Subcutaneous adipose tissue (tissue), 4 donors: Measurements from ENCODE around the gene HOXA2. TPM values are rescaled to one million over a fixed set of nuclear protein-coding genes. Genes with fewer than 3 reads are reported as not detected.

ENCODE experiments used
- total RNA-seq, 4 donors: library from RNA; depleted of rRNA; stranded (reverse); fragments of >200 nt; gene quantifications; one replicate each; pipeline ENCODE4 v1.1.0, GENCODE V29; 2016
- TF ChIP-seq, protein P1 (sequence below): fragments of 450-650 bp; IDR thresholded peaks from one replicate; pipeline ENCODE4 v1.5.1; 2016; ENCODE audit warnings: low read depth, mild to moderate bottlenecking, control low read depth, antibody characterized with exemption, moderate library complexity

HOXA2 gene
- total RNA-seq, 4 donors from 2014 or later: 0.51 to 1.7 (median 0.88) TPM; not detected in 1

GRCh38 chr7:27100694-27101170 lies 1.8 kb downstream of the HOXA2 start:
- TF ChIP-seq, protein P1, sequence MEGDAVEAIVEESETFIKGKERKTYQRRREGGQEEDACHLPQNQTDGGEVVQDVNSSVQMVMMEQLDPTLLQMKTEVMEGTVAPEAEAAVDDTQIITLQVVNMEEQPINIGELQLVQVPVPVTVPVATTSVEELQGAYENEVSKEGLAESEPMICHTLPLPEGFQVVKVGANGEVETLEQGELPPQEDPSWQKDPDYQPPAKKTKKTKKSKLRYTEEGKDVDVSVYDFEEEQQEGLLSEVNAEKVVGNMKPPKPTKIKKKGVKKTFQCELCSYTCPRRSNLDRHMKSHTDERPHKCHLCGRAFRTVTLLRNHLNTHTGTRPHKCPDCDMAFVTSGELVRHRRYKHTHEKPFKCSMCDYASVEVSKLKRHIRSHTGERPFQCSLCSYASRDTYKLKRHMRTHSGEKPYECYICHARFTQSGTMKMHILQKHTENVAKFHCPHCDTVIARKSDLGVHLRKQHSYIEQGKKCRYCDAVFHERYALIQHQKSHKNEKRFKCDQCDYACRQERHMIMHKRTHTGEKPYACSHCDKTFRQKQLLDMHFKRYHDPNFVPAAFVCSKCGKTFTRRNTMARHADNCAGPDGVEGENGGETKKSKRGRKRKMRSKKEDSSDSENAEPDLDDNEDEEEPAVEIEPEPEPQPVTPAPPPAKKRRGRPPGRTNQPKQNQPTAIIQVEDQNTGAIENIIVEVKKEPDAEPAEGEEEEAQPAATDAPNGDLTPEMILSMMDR: no peak

DNA sequence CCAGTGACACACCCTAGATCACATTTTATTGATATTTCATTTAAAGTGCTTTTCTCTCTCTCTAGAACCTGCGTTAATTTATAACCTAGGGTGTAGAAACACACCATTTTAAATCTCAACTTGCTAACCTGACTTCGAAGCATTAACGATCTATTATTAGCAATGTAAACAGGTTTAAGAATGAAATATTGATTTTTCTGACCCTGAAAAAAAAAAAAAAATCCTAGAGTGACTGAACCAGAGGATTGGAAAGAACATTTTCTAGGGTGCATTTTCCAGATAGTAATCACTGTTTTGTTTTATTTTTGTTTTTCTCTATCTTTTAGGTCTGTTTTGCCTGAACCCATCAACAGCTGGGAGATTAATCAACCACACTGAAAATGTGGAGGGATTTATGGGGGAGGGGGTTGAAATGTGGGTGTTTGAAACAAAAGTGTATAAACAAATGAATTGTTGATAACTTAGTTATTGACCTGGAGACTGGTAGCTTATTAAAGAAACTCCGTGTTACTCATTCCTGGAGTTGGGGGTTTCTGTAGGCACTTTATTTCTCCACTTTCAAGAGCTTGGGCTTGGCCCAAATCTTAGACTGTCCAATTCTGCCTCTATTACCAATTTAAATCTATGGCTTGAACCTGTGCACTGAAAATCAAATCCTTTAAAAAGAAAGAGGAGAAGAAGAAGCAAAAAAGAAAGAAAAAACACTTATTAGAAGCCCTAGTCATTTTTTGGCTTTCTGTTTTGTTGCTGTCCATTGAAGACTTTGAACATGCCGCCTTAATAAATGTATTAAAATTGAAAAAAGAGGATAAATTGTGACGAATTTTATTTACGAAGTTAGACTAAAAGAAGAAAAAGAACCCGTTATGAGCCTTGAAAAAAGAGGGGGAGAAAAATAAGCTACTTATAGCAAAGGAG lies 2.8 kb downstream of the HOXA2 start:
- TF ChIP-seq, protein P1: no peak

DNA sequence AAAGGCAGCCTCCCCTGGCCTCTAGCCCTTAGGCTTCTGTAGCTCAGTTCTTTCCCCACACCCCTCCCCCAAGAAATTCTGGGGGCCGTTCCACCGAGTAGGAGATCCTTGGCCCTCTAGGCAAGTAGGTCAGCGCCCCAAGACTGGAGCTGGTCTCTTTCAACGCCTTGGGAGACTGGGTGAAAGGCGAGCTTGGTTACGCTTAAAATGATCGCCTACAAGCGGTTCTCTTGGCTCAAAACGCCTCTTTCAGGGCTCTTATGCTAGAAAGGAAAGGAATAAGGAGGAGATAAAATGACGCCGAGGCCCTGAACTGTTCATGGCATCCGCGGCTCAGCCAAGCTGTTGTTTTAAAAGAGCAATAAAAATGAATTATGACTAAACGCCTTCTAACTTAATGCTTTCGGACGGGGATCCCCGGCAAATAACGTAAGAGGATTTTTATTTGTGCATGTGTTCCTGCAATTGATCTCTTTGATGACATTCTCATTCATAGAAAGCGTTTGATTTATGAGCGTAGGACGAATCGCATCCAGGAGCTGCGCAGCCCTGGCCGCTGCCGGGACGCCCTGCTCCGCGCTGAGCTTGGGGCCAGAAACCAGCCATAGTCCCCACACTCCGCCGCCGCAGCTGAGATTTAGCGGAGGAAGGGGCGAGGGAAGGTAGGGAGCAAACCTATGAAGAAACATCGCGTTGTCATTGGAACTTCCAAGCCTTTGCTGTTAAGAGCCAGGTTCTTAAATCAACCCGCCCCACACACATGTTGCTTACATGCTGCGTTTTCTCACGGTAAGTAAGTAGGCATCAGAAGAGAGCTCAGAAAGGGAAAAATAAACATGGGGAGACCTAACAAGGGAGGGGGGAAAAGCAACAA lies 3.7 kb downstream of the HOXA2 start:
- TF ChIP-seq, protein P1: no peak

DNA sequence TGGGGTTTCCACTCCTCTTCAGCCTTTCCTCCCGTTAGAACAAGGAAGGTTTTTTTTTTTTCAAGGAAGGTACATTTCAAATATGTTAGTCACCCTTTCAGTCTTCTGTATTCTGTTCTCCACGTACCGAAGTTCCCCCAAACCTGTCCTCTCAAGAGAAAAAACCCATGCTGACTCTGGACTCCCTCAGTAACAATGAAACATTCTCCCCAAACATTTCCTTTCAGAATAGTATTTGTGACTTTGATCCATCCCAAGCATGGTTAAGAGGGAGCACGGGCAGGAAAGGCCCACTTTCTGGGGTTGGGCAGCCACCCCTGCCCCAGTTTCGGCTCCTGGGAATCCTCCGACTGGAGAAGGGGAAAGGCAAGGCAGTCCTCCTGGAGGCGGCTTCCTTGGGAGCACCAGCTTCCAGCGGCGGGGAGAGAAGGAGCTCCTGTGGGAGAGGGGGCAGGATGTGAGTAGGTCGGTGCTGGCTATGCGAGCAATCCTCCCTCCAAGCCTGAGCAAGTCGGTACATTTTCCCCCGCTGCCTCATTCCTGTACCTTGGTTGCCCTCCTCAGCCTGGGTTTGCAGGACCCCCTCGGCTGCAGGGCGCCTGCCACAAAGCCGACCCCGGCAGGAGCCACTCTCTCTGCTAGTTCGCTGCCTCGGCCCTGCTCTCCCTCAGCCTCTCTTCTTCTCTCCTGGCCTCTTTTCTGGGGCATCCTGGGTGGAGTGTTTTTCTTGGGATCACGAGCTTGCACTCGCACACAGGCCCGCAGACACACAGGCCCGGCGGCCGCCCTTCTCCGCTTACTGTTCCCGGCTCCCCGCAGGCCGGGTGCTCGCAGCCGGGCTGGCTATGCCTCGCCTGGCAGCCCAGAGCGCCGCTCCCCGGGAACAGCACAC lies 4.6 kb downstream of the HOXA2 start:
- TF ChIP-seq, protein P1: no peak

GRCh38 chr7:27096768-27097514 lies 5.5 kb downstream of the HOXA2 start:
- TF ChIP-seq, protein P1: no peak
